Measurements from ENCODE around the gene SLAMF9.

Gene SLAMF9

GRCh38 chr1:159921251-159921650, 32.8 kb downstream of the SLAMF9 start:
- no peak for DNase-seq (ENCODE audit: low read depth, low spot score)
- H3K4me3 ChIP-seq (ENCODE audit: low read depth, low read length) = no peak overlapping the region
- in situ Hi-C loops (cut with HindIII; ENCODE audit: low sequenced_read_pairs) = no loop called here
- no peak for TF ChIP-seq CTCF (IDR thresholded peaks at IDR 0.05; ENCODE audit: low read depth, low read length)

- in situ Hi-C loops (cut with HindIII; ENCODE audit: low sequenced_read_pairs) = no loop called here
- DNase-seq (ENCODE audit: low read depth, low spot score) = no peak
- TF ChIP-seq CTCF (IDR thresholded peaks at IDR 0.05; ENCODE audit: low read depth, low read length) = no peak
- no peak overlapping the region for H3K4me3 ChIP-seq (ENCODE audit: low read depth, low read length)
Measured at GRCh38 chr1:159920651-159921050, 33.4 kb downstream of the SLAMF9 start.

GRCh38 chr1:159920202-159920601, 33.8 kb downstream of the SLAMF9 start:
- in situ Hi-C loops (cut with HindIII; ENCODE audit: low sequenced_read_pairs) = no loop called here

GRCh38 chr1:159919236-159919865, 34.7 kb downstream of the SLAMF9 start:
- in situ Hi-C loops (cut with HindIII; ENCODE audit: low sequenced_read_pairs) = no loop called here
- no peak for DNase-seq (ENCODE audit: low read depth, low spot score)
- H3K4me3 ChIP-seq (ENCODE audit: low read depth, low read length) = no peak overlapping the region
- no peak for TF ChIP-seq CTCF (IDR thresholded peaks at IDR 0.05; ENCODE audit: low read depth, low read length)

More at GRCh38 chr1:159920202-159920601, 33.8 kb downstream of the SLAMF9 start:
- H3K4me3 ChIP-seq (ENCODE audit: low read depth, low read length) = no peak overlapping the region
- TF ChIP-seq CTCF (IDR thresholded peaks at IDR 0.05; ENCODE audit: low read depth, low read length) = no peak
- no peak for DNase-seq (ENCODE audit: low read depth, low spot score)

DNA sequence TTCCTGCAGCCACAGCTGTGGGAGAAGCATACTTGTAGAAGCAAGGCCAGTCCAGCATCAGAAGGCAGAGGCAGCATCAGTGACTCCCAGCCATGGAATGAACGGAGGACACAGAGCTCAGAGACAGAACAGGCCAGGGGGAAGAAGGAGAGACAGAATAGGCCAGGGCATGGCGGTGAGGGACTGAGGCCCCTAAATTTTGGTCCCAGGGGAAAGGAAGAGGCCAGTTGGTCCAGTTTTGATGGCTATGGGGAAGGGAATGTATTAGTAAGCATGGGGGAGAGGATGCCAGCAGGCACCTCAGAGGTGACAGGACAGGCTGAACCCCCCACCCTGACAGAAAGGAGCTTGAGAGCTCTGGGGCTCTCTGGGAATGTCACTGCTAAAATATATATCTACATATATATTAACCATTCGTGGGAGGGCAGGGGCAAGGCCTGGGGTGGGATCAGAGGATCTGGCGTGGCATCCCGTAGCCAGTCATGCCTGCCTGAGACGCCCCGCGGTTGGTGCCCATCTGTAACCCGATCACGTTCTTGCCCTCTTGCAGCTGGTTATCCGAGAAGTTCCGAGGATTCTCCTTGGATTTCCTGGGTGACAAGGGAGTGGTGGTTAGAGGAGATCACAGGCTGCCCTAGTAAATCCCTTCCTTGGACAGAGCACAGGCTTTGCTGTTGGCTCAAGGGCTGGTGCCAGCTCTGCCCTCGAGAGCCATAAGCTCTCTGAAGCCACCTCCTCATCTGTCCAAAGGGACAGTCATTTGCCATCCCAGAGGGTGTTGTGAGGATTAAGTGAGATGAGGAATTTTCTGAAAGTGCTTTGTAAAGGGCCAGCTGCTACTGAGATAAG, 35.5 kb downstream of the SLAMF9 start:
- TF ChIP-seq CTCF (IDR thresholded peaks at IDR 0.05; ENCODE audit: low read depth, low read length) = no peak
- H3K4me3 ChIP-seq (ENCODE audit: low read depth, low read length) = no peak overlapping the region
- DNase-seq (ENCODE audit: low read depth, low spot score) = no peak
- in situ Hi-C loops (cut with HindIII; ENCODE audit: low sequenced_read_pairs) = no loop called here

DNA sequence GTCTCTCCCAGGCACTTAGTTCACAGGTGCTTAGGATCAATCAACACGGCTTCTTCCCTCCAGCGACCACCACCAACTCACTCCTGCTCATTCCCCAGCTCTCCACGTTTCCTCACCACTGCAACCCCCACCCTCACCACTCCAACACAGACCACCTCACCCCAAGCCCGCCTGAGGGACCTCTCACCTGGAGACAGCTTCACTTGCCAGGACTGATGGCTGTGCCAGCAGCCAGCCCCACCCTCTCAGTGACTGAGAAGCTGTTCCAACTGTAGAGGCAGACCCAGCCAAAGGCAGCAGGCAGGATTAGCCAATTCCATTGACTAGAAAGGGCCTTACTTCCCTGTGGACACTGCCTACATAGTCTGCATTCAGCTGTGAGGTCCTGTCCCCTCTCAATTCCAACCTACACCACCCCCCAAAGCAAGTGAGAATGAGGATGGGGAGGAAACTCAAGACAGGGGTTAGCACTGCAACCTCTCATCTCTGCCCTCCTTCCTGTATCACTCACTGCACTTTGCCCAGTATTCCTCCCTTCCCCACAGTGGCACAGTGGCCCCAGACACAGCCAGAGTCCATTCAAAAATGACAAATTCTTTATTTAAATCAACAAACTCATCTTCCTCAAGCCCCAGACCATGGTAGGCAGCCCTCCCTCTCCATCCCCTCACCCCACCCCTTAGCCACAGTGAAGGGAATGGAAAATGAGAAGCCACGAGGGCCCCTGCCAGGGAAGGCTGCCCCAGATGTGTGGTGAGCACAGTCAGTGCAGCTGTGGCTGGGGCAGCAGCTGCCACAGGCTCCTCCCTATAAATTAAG, 36.3 kb downstream of the SLAMF9 start:
- H3K4me3 ChIP-seq (ENCODE audit: low read depth, low read length) = no peak overlapping the region
- in situ Hi-C loops (cut with HindIII; ENCODE audit: low sequenced_read_pairs) = no loop called here
- TF ChIP-seq CTCF (IDR thresholded peaks at IDR 0.05; ENCODE audit: low read depth, low read length) = no peak
- DNase-seq (ENCODE audit: low read depth, low spot score) = no peak
